Activated gamma-delta T cell treated with anti-CD3 and anti-CD28 coated beads, Interleukin-2, amount 50 U/mL, for 16 hours (primary cell): ENCODE data around the gene NPHP4.
"Not testable (repeated sequence)": the region's sequence is repeated elsewhere in the genome, so short reads cannot be mapped to it uniquely, and the experiment has no call there.

Experiments used
- DNase-seq: peaks from one replicate; pipeline ENCODE4 v3.0.0-alpha.2; 2020; ENCODE audit warnings: low read depth

The NPHP4 gene

GRCh38 chr1:5911871-5912271, 80.4 kb downstream of the NPHP4 start:
- DNase-seq = no peak

GRCh38 chr1:5911157-5911556, 81.1 kb downstream of the NPHP4 start:
- no peak for DNase-seq

- no peak for DNase-seq
Measured at GRCh38 chr1:5910666-5911065, 81.6 kb downstream of the NPHP4 start.

GRCh38 chr1:5910276-5910620, 82.0 kb downstream of the NPHP4 start:
- DNase-seq = no peak

- no peak for DNase-seq
Measured at GRCh38 chr1:5909576-5910275, 82.5 kb downstream of the NPHP4 start.

DNA sequence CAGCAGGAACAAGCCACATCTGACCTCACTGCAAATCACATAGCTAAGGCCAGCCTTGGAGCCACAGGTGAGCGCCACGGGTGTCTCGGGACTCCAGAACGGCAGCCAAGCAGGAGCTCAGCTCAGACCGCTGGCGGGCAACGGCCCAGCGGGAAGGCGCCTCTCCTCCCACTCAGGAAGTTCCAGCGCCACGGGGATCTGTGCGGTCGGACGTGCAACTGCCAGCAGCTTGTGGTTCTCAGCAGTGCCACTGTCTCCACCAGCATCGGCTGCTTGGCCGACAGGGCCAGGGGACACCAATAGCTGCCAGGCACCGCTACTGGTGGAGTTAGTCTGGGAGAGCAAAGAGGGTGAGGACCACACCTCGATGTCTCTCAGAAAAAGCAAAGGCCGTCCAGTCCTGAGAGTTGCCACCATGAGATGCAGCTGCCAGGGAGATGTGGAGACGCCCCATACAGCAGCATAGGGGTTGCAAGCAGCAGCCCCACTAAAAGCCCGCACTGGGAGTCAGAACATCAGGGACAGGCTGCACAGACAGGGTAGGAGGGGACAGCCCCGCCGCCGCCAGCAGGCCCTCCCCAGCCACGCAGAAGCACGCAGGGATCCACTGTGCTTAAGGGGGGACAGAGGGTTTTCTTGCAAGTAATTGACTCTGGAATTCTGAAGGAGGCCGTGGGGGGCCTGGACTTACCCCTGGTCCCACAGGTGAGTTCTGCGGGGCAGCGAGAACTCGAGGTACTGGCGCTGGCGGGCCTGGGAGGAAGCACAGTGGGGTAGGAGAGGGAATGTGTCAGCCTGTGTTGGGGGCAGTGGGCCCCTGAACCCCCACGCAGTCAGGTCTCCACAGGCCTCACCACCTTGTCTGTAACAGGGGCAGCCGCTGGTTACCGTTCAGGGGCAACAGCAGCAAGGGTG, 83.5 kb downstream of the NPHP4 start:
- DNase-seq = no peak

DNA sequence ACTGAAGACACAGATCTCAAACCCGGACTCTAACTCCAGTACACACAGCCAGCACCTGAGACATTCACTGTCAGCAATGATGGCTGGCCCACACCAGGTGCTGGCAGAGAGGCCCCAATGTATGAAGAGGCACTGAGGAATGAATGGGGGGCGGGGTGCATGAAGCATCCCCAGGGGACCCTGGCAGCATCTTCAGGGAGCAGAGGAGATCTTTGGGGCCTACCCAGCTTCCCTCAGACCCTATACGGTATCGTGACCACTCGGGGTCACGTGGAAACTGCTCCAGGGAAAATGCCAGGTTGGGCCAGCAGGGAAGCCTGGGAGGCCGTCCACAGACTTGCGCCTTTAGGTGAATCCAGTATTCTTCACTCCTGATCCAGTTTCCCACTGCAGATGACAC, 84.3 kb downstream of the NPHP4 start:
- DNase-seq = no peak

GRCh38 chr1:5907386-5907785, 84.8 kb downstream of the NPHP4 start:
- no peak for DNase-seq

GRCh38 chr1:5906966-5907365, 85.3 kb downstream of the NPHP4 start:
- no peak for DNase-seq

- DNase-seq = no peak
Measured at GRCh38 chr1:5906116-5906515, 86.1 kb downstream of the NPHP4 start.

GRCh38 chr1:5905436-5905835, 86.8 kb downstream of the NPHP4 start:
- DNase-seq = no peak

DNA sequence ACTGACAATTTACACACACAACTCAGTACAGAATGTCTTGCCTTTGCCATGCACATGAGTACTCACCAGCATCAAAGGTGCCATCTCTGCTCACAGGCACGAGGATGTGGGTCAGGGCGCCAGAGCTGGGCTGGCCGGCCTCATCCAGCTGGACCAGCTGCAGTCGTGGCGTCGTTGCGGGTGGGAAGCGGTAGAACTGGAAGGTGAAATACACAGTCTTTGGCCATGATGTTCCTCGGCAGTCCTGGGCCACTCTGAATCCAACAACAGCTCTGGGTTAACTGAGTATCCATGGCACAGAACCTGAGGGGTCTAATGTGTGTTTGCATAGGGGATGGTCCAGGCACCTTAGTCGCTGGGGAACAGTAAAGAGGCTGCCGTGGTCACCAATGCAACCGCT, 87.7 kb downstream of the NPHP4 start:
- DNase-seq = no peak

DNA sequence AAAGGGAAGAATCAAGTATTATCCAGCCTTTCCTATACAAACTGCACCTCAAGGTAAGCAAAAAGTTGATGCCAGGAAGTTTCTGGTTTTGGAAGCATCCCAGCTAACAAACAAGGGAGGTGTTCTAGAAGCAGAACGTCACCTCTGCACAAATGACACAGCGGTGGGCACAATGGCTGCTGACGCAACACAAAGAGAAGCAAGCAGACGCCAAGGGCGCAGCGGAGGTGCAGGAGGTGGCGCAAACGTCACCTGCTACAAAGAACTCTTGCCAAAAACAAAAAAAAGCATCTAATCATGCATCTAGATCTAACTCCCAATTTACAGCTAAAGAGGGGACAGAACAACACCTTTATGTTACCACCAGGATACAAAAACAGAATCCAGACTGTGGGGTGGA, 88.5 kb downstream of the NPHP4 start:
- DNase-seq = no peak

DNA sequence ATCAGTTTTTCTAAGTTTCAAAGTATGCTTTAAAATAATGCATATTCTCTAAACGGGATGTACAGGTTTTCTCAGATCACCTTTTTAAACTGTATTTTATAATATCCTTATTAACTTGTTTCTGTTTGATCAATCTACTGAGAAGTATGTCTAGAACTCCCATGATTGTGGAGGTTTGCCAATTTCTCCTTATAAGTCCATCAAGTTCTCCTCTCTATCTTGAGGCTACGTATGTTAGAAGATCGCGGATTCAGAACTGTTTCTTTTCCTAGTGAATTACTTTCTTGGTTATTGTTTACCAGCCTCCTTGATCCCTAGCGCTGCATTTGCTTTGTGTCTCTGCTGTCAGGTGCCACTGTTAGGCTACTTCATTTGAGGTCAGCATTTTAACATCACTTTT, 89.2 kb downstream of the NPHP4 start:
- no peak for DNase-seq

- DNase-seq = no peak
Measured at GRCh38 chr1:5901841-5902240, 90.4 kb downstream of the NPHP4 start.

DNA sequence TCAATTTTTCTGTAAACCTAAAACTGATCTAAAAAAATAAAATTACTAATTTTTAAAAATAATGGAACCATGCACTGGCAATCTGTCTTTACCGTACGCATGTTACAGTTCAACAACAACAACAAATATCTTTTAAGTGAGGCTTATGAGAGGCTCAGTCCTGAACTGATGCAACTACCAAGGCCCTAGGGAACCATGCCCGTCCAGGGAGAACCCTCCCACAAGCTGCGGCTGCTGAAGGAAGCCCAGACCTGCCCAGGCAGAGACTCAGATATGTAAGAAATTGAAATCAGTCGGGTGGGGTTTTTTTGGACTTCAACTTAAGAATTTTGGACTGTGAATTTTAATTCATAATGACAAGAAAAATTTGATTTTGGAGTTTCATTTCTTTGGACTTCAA, 91.1 kb downstream of the NPHP4 start:
- no peak for DNase-seq

GRCh38 chr1:5898266-5898665, 94.0 kb downstream of the NPHP4 start:
- no peak for DNase-seq

GRCh38 chr1:5896706-5897660, 95.2 kb downstream of the NPHP4 start:
- no peak for DNase-seq

DNA sequence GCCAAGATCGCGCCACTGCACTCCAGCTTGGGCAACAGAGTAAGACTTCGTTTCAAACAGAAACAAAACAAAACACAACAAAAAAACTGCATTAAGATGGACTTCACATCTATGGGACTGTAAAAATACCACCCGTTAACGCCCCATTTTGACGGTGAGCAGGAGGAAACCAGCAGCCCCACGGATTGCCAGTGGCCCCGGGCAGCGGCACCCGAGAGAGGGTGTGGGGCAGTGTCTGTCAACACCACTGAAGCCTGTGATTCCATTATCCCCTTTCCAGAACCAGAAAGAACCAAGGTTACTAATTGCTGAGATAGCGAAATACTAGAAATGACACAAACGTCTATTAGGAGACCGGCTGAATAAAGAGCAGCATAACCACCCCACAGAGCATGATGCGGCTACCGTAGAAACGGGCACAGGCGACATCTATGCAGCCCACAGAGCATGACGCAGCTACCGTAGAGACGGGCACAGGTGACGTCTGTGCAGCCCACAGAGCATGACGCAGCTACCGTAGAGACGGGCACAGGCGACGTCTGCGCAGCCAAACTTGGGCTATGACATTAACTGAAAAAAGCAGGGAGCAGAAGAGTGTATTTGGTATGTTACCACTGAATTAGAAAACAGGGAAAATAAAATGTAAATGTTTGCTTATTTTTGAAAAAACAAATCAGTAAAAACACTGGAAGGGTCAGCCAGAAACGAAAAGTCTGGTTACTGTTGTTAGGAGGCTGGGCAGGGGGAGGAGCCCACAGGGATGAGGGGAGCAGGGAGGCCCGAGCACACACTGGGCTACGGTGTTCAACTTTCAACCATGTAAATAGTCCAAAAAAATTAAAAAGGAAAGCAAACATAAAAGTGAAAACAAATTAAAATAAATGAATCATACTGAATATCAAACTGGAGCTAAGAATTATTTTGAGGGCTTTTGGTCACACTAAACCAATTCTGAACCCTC, 96.5 kb downstream of the NPHP4 start:
- no peak for DNase-seq

DNA sequence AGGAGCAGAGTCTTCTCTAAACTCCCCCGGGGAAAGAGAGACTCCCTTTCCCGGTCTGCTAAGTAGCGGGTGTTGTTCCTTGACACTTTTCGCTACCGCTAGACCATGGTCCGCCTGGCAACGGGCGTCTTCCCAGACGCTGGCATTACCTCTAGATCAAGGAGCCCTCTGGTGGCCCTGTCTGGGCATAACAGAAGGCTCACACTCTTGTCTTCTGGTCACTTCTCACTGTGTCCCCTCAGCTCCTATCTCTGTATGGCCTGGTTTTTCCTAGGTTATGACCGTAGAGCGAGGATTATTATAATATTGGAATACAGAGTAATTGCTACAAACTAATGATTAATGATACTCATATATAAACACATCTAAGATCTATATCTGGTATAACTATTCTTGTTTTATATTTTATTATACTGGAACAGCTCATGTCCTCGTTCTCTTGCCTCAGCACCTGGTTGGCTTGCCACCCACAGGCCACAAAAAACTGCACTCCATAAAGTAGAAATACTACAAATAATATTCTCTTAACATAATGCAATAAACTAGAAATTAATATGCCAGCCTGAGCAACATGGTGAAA, 98.4 kb downstream of the NPHP4 start:
- not testable (repeated sequence) for DNase-seq

DNA sequence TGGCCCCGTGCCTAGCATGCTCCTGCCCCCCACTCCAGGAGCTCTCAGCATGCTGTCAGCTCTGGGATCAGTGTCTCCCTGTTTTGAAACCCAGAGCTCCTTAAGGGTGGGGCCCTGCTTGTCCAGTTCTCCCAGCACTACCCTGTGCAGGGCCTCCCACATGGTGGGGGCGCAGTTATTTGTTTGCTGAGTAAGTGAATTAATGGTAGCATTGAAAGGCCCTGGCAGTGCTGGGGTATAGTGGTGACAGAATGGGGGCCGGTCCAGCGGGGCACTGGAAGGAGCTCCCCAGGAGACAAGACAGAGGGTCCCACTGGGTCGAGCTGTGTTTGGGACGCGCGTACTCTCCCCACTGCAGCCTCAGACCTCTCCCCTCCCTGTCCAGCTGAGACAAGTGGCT, 99.9 kb downstream of the NPHP4 start:
- no peak for DNase-seq
